ENCODE measurements around the gene TGFBR1. TPM values are rescaled to one million over a fixed set of nuclear protein-coding genes. Genes with fewer than 3 reads are reported as not detected.

TGFBR1 gene
- total RNA-seq, 1 donor from 2014 or later, result 75.8 TPM

- peak; percentile 25 to 44 for DNase-seq (ENCODE audit: low spot score in 2 of 2)
- FAIRE-seq, result no peak
These were observed 933 bp upstream of the TGFBR1 start for GRCh38 chr9:99103901-99104458.

GRCh38 chr9:99105152-99106043 is 485 bp downstream of the TGFBR1 start:
- FAIRE-seq, result no peak
- DNase-seq (ENCODE audit: low spot score in 2 of 2), result peak; percentile 61 to 67

- no peak for DNase-seq (ENCODE audit: low spot score in 2 of 2)
- no peak for FAIRE-seq
These were observed 1.1 kb downstream of the TGFBR1 start for GRCh38 chr9:99106044-99106375.

- no peak for FAIRE-seq
- DNase-seq (ENCODE audit: low spot score in 2 of 2), result no peak
These were observed 2.5 kb downstream of the TGFBR1 start for GRCh38 chr9:99107421-99107820.

GRCh38 chr9:99108131-99108530 is 3.2 kb downstream of the TGFBR1 start:
- FAIRE-seq (no peak), DNase-seq (ENCODE audit: low spot score in 2 of 2) (no peak)

GRCh38 chr9:99109522-99109921 is 4.6 kb downstream of the TGFBR1 start:
- DNase-seq (ENCODE audit: low spot score in 2 of 2) (no peak), FAIRE-seq (no peak)

GRCh38 chr9:99112750-99113413 is 8.0 kb downstream of the TGFBR1 start:
- FAIRE-seq (no peak), DNase-seq (ENCODE audit: low spot score in 2 of 2) (no peak)

- FAIRE-seq (no peak), DNase-seq (ENCODE audit: low spot score in 2 of 2) (no peak)
These were observed 8.6 kb downstream of the TGFBR1 start for GRCh38 chr9:99113414-99114048.

- DNase-seq (ENCODE audit: low spot score in 2 of 2) (no peak), FAIRE-seq (no peak)
These were observed 9.1 kb downstream of the TGFBR1 start for GRCh38 chr9:99114049-99114440.

- DNase-seq (ENCODE audit: low spot score in 2 of 2) (no peak), FAIRE-seq (no peak)
These were observed 10.1 kb downstream of the TGFBR1 start for GRCh38 chr9:99114846-99115500.

GRCh38 chr9:99116003-99116411 is 11.1 kb downstream of the TGFBR1 start:
- FAIRE-seq (no peak), DNase-seq (ENCODE audit: low spot score in 2 of 2) (no peak)

GRCh38 chr9:99118782-99119466 is 14.0 kb downstream of the TGFBR1 start:
- no peak for FAIRE-seq
- DNase-seq (ENCODE audit: low spot score in 2 of 2), result no peak

- FAIRE-seq (no peak), DNase-seq (ENCODE audit: low spot score in 2 of 2) (no peak)
These were observed 15.2 kb downstream of the TGFBR1 start for GRCh38 chr9:99119976-99120655.

GRCh38 chr9:99121604-99122003 is 16.7 kb downstream of the TGFBR1 start:
- FAIRE-seq (no peak), DNase-seq (ENCODE audit: low spot score in 2 of 2) (no peak)

- FAIRE-seq (no peak), DNase-seq (ENCODE audit: low spot score in 2 of 2) (no peak)
These were observed 19.8 kb downstream of the TGFBR1 start for GRCh38 chr9:99124534-99125255.

GRCh38 chr9:99125446-99125845 is 20.5 kb downstream of the TGFBR1 start:
- DNase-seq (ENCODE audit: low spot score in 2 of 2) (no peak), FAIRE-seq (no peak)

- FAIRE-seq, result no peak
- no peak for DNase-seq (ENCODE audit: low spot score in 2 of 2)
These were observed 21.4 kb downstream of the TGFBR1 start for GRCh38 chr9:99126312-99126711.

GRCh38 chr9:99127356-99128132 is 22.6 kb downstream of the TGFBR1 start:
- FAIRE-seq (no peak), DNase-seq (ENCODE audit: low spot score in 2 of 2) (no peak)
